GM12874 (cell line): ENCODE measurements around the gene GHDC.

Experiments used
- TF ChIP-seq, protein P1 (sequence below): IDR thresholded peaks from 2 replicates; pipeline ENCODE4 v1.5.1; 2011; ENCODE audit warnings: low read depth, mild to moderate bottlenecking, control low read depth, low read length, moderate library complexity; ENCODE audit not compliant: insufficient read depth

GHDC gene

DNA sequence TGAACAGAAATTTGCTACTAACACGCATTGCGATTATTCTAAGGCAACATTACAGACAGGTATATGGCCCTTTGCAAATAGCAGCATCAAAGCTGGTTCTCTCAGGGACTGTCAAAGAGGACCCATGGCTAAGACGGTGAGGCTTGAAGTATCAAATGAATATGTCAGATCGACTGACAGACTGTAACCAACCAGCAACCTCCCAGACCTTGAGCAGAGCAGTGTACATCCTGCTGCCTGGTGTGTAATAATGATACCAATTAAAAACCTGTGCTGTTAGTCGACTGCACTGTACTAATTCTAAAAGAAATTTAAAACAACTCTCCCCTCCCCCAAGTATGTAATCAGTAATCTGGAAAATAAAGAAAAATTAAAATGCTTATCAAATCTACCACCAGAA, 35.9 kb upstream of the GHDC start:
- TF ChIP-seq, protein P1, sequence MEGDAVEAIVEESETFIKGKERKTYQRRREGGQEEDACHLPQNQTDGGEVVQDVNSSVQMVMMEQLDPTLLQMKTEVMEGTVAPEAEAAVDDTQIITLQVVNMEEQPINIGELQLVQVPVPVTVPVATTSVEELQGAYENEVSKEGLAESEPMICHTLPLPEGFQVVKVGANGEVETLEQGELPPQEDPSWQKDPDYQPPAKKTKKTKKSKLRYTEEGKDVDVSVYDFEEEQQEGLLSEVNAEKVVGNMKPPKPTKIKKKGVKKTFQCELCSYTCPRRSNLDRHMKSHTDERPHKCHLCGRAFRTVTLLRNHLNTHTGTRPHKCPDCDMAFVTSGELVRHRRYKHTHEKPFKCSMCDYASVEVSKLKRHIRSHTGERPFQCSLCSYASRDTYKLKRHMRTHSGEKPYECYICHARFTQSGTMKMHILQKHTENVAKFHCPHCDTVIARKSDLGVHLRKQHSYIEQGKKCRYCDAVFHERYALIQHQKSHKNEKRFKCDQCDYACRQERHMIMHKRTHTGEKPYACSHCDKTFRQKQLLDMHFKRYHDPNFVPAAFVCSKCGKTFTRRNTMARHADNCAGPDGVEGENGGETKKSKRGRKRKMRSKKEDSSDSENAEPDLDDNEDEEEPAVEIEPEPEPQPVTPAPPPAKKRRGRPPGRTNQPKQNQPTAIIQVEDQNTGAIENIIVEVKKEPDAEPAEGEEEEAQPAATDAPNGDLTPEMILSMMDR, result no peak

DNA sequence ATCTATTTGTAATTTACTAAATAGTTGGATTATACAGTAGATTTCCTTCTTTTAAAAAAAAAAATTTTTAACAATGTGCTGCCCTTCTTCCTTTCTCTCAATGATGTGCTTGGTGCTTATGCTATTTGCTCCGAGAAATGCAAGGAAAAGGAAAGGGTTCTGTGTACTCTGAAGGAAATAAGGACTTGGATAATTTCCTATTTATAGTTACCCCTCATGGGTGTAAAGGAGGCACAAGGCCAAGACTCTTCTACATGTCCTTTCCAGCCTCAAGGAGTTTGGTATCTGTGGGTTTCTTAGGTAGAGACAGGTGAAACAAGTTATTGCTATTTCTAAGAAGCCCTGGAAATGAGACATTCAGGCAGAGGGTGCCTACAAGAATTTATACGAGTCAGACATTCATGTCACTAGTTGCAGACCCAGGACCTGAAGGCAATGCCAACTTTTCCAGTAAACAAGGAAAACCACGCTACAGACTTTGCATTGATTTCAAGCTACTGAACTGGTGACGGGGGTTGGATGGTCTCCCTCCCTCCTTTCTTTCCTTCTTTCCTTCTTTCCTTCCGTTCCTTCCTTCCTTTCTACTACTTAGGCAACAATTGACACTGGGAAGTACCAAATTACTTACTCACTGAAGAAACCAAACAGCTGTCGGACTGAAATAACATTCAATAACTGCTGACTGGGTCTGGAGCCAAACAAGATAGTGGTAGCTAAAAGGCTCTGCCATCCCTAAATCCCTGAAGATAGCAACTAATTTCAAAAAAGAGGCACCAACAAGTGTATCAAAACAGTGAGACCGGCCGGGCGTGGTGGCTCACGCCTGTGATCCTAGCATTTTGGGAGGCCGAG, 33.8 kb upstream of the GHDC start:
- TF ChIP-seq, protein P1, result no peak

- TF ChIP-seq, protein P1, result no peak
Observed at GRCh38 chr17:42225646-42226045, 31.4 kb upstream of the GHDC start.

DNA sequence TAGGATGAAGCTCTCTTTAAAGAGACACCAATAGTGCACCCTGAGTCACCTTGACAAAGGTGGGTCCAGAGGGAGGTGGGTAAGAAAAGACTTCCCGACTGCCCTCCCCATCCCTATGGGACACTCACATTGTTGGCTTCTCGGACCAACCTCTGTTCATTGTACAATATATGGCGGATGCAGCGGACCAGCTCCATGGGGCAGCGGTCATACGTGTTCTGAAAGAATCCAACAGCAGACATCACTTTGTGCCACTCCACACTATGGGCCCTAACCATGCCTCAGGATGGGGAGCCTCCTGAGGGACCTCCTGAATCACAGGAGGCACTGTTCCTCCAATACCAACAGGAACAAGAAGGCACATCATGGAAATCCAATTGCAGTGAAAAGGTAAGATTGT, 30.4 kb upstream of the GHDC start:
- TF ChIP-seq, protein P1, result no peak

- TF ChIP-seq, protein P1, result peak; percentile 79
Observed at GRCh38 chr17:42221886-42222745, 27.8 kb upstream of the GHDC start.

- TF ChIP-seq, protein P1, result no peak
Observed at GRCh38 chr17:42214156-42214555, 19.9 kb upstream of the GHDC start.

DNA sequence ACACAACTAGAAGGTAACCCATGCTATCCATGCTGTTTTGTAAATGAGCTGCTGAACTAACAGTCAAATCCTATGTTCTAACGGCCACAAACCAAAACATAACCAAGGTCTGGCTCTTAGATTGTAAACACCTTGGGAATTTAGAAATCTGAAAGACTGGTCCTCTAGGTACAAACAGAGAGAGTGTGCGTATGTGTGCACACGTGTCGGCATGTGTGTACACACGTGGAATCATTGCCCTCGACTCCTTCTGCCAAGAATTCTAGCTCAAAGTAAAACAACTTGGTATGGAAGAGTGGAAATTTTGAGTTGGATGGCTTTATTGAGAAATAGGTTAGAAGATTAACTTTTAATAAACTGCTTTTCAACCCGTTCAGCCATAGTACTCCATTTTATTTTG, 18.1 kb upstream of the GHDC start:
- TF ChIP-seq, protein P1, result no peak
